GM18502 (cell line): Measurements from ENCODE around the gene PCDHA1.

Source experiments
- ATAC-seq: cut with Tn5 transposase; IDR thresholded peaks from one replicate; pipeline ENCODE4 v1.9.1; 2021; ENCODE audit warnings: mild to moderate bottlenecking; ENCODE audit not compliant: unreplicated experiment, poor library complexity

PCDHA1 gene

GRCh38 chr5:140978260-140978659 is 192.3 kb downstream of the PCDHA1 start:
- no peak for ATAC-seq

- no peak for ATAC-seq
Observed at GRCh38 chr5:140978983-140979382, 193.0 kb downstream of the PCDHA1 start.

- no peak for ATAC-seq
Observed at GRCh38 chr5:140982083-140982716, 196.3 kb downstream of the PCDHA1 start.

GRCh38 chr5:140986117-140986521 is 200.2 kb downstream of the PCDHA1 start:
- no peak for ATAC-seq

GRCh38 chr5:140988100-140988499 is 202.2 kb downstream of the PCDHA1 start:
- no peak for ATAC-seq

- ATAC-seq: no peak
Observed at GRCh38 chr5:140988608-140989007, 202.7 kb downstream of the PCDHA1 start.

GRCh38 chr5:140989254-140990020 is 203.5 kb downstream of the PCDHA1 start:
- ATAC-seq: no peak

- ATAC-seq: no peak
Observed at GRCh38 chr5:140992828-140993227, 206.9 kb downstream of the PCDHA1 start.

GRCh38 chr5:140996060-140996459 is 210.1 kb downstream of the PCDHA1 start:
- ATAC-seq: no peak

- no peak for ATAC-seq
Observed at GRCh38 chr5:140998921-140999410, 213.0 kb downstream of the PCDHA1 start.

GRCh38 chr5:141001446-141001843 is 215.5 kb downstream of the PCDHA1 start:
- ATAC-seq: no peak

GRCh38 chr5:141001844-141002604 is 216.1 kb downstream of the PCDHA1 start:
- no peak for ATAC-seq

- ATAC-seq: no peak
Observed at GRCh38 chr5:141002605-141002965, 216.6 kb downstream of the PCDHA1 start.

GRCh38 chr5:141003031-141003430 is 217.1 kb downstream of the PCDHA1 start:
- ATAC-seq: no peak

- ATAC-seq: no peak
Observed at GRCh38 chr5:141003791-141004611, 218.1 kb downstream of the PCDHA1 start.

GRCh38 chr5:141007791-141008190 is 221.9 kb downstream of the PCDHA1 start:
- no peak for ATAC-seq

GRCh38 chr5:141010047-141010793 is 224.3 kb downstream of the PCDHA1 start:
- ATAC-seq: no peak

- ATAC-seq: no peak
Observed at GRCh38 chr5:141017943-141018342, 232.0 kb downstream of the PCDHA1 start.

GRCh38 chr5:141022384-141022783 is 236.4 kb downstream of the PCDHA1 start:
- ATAC-seq: no peak

- ATAC-seq: no peak
Observed at GRCh38 chr5:141031006-141031405, 245.1 kb downstream of the PCDHA1 start.
